GM13976 (cell line): ENCODE measurements around the gene BTBD16.

Experiments
- DNase-seq: peaks from one replicate; pipeline ENCODE4 v3.0.0; 2012; ENCODE audit warnings: low spot score
- CTCF ChIP-seq: IDR thresholded peaks from 2 replicates; pipeline ENCODE4 v1.5.1; 2012; ENCODE audit warnings: borderline replicate concordance, mild to moderate bottlenecking; ENCODE audit not compliant: insufficient read depth; ENCODE audit errors: extremely low read depth, missing control alignments, control extremely low read depth
- in situ Hi-C: fragments of 300-500 bp; cut with MboI; formaldehyde crosslinking; loops from one replicate; pipeline ENCODE4 v1.12.0; 2022; ENCODE audit warnings: low sequenced_read_pairs, mixed read lengths, inconsistent platforms; ENCODE audit not compliant: unreplicated experiment

The BTBD16 gene

GRCh38 chr10:122251459-122252255, 19.4 kb upstream of the BTBD16 start:
- no peak for TF ChIP-seq CTCF
- no peak for DNase-seq

DNA sequence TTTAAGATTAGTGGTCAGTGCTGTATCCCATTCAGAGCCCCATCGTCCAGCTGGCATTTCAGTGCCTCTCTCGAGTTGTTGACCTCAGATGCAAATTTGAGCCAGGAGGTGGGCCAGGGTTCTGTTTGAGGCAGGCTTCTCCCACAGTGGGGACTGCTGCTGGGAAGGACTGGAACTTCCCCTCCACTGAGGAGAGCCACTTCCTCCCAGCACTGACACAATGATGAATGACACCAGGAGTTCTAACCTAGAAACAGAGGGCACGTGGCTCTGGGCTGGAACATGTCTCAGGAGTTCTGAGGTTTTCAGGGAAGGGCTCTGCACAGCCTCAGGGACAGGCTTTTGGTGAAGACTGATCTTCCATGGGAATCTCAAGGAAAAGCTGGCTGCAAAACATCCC, 18.3 kb upstream of the BTBD16 start:
- in situ Hi-C loops: no loop called here
- DNase-seq: no peak
- no peak for TF ChIP-seq CTCF

More at GRCh38 chr10:122251459-122252255, 19.4 kb upstream of the BTBD16 start:
- in situ Hi-C loops: no loop called here

DNA sequence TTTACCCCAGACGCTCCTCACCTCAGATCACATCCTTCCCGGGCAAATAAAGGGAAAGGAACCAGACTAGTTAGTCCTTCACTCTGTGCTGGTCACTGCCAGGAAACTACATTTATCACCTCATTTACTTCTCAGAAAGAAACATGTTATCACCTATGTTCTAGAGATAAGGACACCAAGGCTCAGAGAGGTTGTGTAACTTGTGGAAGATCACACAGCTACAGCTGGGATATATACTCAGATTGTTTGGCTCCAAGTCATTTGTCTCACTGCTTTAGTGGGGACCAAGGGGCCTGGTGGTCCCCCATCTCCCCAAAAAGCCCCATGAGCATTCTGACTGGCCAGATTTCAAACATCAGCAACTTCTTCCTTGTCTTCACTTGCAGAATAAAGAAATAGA, 17.5 kb upstream of the BTBD16 start:
- no peak for DNase-seq
- in situ Hi-C loops: no loop called here
- no peak for TF ChIP-seq CTCF

- DNase-seq: no peak
- TF ChIP-seq CTCF: no peak
- in situ Hi-C loops: no loop called here
Observed at GRCh38 chr10:122254831-122255230, 16.3 kb upstream of the BTBD16 start.

GRCh38 chr10:122255509-122256301, 15.4 kb upstream of the BTBD16 start:
- in situ Hi-C loops: no loop called here
- DNase-seq: no peak
- TF ChIP-seq CTCF: no peak

DNA sequence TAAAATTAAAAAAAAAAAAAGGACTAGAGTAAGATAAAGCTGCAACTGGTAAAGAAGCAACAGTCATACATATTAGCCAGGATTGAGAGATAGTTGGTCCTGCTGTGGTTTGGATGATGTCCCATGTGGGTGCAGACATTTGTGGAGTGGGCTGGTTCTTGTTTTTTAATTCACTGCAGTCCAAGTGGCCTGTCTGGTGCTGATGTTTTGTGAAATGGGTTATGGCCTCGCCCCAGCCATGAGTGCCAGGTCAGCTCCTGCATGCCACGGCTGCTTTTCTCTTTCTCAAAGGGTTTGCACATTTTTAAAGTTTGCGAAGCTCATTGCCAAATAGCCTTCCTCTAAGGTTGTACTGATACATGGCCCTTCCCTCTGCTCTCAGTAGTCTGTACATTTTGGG, 14.1 kb upstream of the BTBD16 start:
- no peak for TF ChIP-seq CTCF
- in situ Hi-C loops: no loop called here
- no peak for DNase-seq
